Activated CD4-positive, alpha-beta T cell treated with anti-CD3 and anti-CD28 coated beads, Interleukin-2, amount 10 ng/mL, durations not matched to agents 24 days and 14 days (primary cell): ENCODE measurements around the gene RAB30. TPM values are rescaled to one million over a fixed set of nuclear protein-coding genes. Genes with fewer than 3 reads are reported as not detected.

ENCODE experiments used
- DNase-seq: peaks from one replicate; pipeline ENCODE4 v3.0.0; 2022
- H3K27ac Mint-ChIP-seq: one replicate; pipeline ENCODE4 v1.8.0; 2022; ENCODE audit warnings: mild to moderate bottlenecking, mixed read lengths
- H3K27me3 Mint-ChIP-seq: one replicate; pipeline ENCODE4 v1.8.0; 2022; ENCODE audit warnings: mixed read lengths
- H3K36me3 Mint-ChIP-seq: one replicate; pipeline ENCODE4 v1.8.0; 2022; ENCODE audit warnings: low read depth, mild to moderate bottlenecking, mixed read lengths
- H3K4me1 Mint-ChIP-seq: one replicate; pipeline ENCODE4 v1.8.0; 2021; ENCODE audit warnings: mixed read lengths
- H3K4me3 Mint-ChIP-seq: one replicate; pipeline ENCODE4 v1.8.0; 2022; ENCODE audit warnings: mild to moderate bottlenecking, moderate library complexity, mixed read lengths
- H3K9me3 Mint-ChIP-seq: one replicate; pipeline ENCODE4 v1.8.0; 2021; ENCODE audit warnings: mixed read lengths
- intact Hi-C: fragments of 100-400 bp; cut with micrococcal nuclease; formaldehyde crosslinking; loops from one replicate; pipeline ENCODE4 v1.15.1; 2023
- total RNA-seq: library from RNA; stranded (reverse); gene quantifications from 2 replicates; pipeline ENCODE4 v1.2.3, GENCODE V29; 2022

RAB30 gene
- total RNA-seq, 1 donor from 2014 or later = 15.4 TPM

DNA sequence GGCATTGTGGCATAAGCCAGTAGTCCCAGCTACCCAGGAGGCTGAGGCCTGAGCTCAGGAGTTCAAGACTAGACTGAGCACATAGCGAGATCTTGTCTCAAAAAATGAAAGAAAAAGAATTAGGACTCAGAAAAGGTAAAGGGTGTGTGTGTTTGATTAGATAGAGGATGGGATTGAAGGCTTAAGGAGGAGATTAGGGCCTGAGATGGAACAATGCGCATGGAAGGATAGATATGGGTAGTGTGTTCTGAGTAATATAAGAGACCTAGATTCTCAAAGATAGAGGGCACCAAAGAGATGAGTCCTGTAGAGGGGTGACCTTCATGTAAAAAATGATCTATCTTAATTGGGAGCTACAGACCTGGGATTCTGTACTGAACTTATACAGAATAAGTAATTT lies 17.3 kb upstream of the RAB30 start:
- Mint-ChIP-seq H3K36me3 (peaks cover 3% of the 10 kb centered on the region), H3K4me3 (no peak overlapping the region), H3K27ac (no peak overlapping the region), H3K9me3 (no peaks in the 10 kb centered on the region), H3K27me3 (no peaks in the 10 kb centered on the region), H3K4me1 (peaks cover 10% of the 10 kb centered on the region)
- intact Hi-C loops = no loop called here
- DNase-seq = no peak

DNA sequence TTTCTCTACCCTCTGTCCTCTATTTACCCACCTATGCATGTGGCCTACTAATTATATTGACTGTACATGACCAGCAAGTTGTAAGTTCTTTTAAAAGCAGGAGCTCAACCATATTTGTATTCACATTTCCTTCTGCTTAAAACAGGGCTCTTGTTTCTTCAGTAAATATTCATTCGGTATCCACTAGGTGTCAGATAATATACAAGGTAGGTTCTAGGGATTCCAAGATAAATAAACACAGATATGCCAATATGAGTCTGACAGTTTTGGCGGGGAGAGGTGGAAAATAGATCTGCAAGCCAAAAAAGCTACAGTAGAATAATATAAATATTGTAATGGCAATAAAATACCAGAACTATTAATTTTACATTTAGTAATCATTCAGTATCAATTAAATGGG lies 15.3 kb upstream of the RAB30 start:
- Mint-ChIP-seq H3K4me3 (no peak overlapping the region), H3K36me3 (peaks cover 7% of the 10 kb centered on the region), H3K27me3 (no peaks in the 10 kb centered on the region), H3K9me3 (no peaks in the 10 kb centered on the region), H3K27ac (no peak overlapping the region), H3K4me1 (peaks cover 10% of the 10 kb centered on the region)
- DNase-seq = no peak
- intact Hi-C loops = no loop called here

GRCh38 chr11:83079820-83080219 lies 8.1 kb upstream of the RAB30 start:
- Mint-ChIP-seq H3K4me1 (peaks cover 7% of the 10 kb centered on the region), H3K4me3 (no peak overlapping the region), H3K27ac (no peak overlapping the region), H3K9me3 (no peaks in the 10 kb centered on the region), H3K27me3 (no peaks in the 10 kb centered on the region), H3K36me3 (peaks cover 33% of the 10 kb centered on the region)
- DNase-seq = no peak
- intact Hi-C loops = no loop called here

GRCh38 chr11:83078269-83078668 lies 6.6 kb upstream of the RAB30 start:
- no peaks in the 10 kb centered on the region for H3K27me3 Mint-ChIP-seq
- intact Hi-C loops = no loop called here
- peak overlapping the region; percentile 10 for H3K27ac Mint-ChIP-seq
- no peaks in the 10 kb centered on the region for H3K9me3 Mint-ChIP-seq
- H3K4me3 Mint-ChIP-seq = no peak overlapping the region
- peaks cover 16% of the 10 kb centered on the region for H3K4me1 Mint-ChIP-seq
- no peak for DNase-seq
- H3K36me3 Mint-ChIP-seq = peaks cover 46% of the 10 kb centered on the region

DNA sequence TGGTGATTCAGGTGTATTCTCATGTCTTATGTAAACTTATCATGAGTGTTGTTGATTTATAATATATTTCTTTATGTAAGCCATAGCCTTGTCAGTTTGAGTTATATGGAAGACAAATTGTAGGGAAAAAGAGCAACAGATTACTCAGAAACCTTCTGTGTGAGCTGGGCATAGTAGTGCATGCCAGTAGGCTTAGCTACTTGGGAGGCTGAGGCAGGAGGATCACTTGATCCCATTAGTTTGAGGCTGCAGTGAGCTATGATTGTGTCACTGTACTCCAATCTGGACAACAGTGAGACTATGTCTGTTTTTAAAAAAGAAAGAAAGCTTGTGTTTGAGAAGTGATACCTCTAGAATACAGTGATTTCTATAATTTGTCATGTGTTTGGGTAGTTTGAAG lies 2.2 kb upstream of the RAB30 start:
- H3K4me3 Mint-ChIP-seq = no peak overlapping the region
- H3K9me3 Mint-ChIP-seq = no peaks in the 10 kb centered on the region
- H3K36me3 Mint-ChIP-seq = peaks cover 34% of the 10 kb centered on the region
- H3K27ac Mint-ChIP-seq = no peak overlapping the region
- H3K27me3 Mint-ChIP-seq = no peaks in the 10 kb centered on the region
- intact Hi-C loops = no loop called here
- no peak for DNase-seq
- H3K4me1 Mint-ChIP-seq = peaks cover 28% of the 10 kb centered on the region

DNA sequence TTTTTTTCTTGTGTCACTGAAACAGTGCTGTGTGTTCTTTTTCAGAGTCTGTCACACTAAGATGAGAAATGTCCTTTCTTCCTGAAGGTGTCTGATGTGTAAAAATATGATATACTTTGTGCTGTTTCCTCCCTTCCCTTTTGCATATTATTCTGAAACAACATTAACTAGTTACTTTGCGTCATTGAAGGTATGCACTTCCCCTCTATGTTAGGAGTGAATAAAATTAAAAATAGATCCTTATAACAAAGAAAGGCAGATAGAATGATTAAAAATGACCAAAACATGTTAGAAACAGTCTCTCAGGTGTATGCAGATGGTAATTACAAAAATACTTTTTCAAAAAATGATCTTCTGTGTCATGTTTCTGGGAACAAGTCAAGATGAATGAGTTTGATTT lies 1.6 kb upstream of the RAB30 start:
- Mint-ChIP-seq H3K36me3 (peaks cover 33% of the 10 kb centered on the region), H3K4me3 (no peak overlapping the region), H3K9me3 (no peaks in the 10 kb centered on the region), H3K4me1 (peaks cover 28% of the 10 kb centered on the region), H3K27ac (no peak overlapping the region), H3K27me3 (no peaks in the 10 kb centered on the region)
- intact Hi-C loops = no loop called here
- DNase-seq = no peak

GRCh38 chr11:83072350-83073242 lies 899 bp upstream of the RAB30 start:
- no peak overlapping the region for H3K4me3 Mint-ChIP-seq
- H3K9me3 Mint-ChIP-seq = no peaks in the 10 kb centered on the region
- intact Hi-C loops = no loop called here
- no peak overlapping the region for H3K27ac Mint-ChIP-seq
- peaks cover 29% of the 10 kb centered on the region for H3K4me1 Mint-ChIP-seq
- H3K27me3 Mint-ChIP-seq = no peaks in the 10 kb centered on the region
- DNase-seq = peak; percentile 62
- peaks cover 33% of the 10 kb centered on the region for H3K36me3 Mint-ChIP-seq

GRCh38 chr11:83070731-83071566 lies 748 bp downstream of the RAB30 start:
- Mint-ChIP-seq H3K27me3 (no peaks in the 10 kb centered on the region), H3K36me3 (peaks cover 27% of the 10 kb centered on the region), H3K27ac (no peak overlapping the region), H3K4me1 (peaks cover 32% of the 10 kb centered on the region), H3K9me3 (no peaks in the 10 kb centered on the region), H3K4me3 (no peak overlapping the region)
- peak; percentile 75 for DNase-seq
- intact Hi-C loops = loop anchor here (1.0 to 2.0 kb wide), 10 partner anchors 8 to 215 kb away; partner anchors contain the start of genes ANKRD42, CCDC90B and DDIAS

- Mint-ChIP-seq H3K27me3 (no peaks in the 10 kb centered on the region), H3K9me3 (no peaks in the 10 kb centered on the region), H3K4me1 (peaks cover 32% of the 10 kb centered on the region), H3K36me3 (peaks cover 28% of the 10 kb centered on the region), H3K4me3 (no peak overlapping the region), H3K27ac (peak overlapping the region; percentile 46)
- intact Hi-C loops = loop anchor here (2.0 kb wide), 2 partner anchors 13 to 143 kb away; no protein-coding TSS in a partner anchor
- DNase-seq = no peak
Measured at GRCh38 chr11:83070044-83070701, 1.5 kb downstream of the RAB30 start.

DNA sequence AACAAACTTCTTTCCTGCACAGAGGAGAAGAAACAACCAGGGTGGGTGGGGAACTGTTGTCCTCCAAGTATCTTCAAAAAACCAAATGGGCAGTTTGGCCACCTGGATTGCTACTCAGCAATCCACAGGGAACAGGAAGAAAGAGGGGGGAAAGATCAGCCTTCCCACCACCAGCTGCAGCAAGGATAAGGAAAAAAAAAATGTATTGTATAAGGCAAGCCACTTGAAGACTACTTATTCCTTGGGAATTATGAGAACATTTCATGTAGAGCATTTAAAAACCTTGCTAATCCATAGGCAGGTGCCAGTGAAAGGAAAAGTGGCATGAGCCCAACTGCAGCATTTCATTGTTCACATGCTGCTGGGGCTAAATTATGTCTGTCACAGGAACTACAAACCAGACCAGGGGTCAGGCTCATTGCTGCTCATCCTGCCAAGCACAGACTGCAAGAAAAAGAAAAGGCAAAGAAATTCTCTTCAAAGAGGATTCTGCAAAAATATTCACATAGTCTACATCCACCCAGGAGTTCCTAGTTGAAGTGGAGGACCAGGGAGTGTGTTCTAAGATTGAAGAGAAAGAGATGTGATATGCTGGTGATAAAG lies 2.2 kb downstream of the RAB30 start:
- intact Hi-C loops = loop anchor here (2.0 kb wide), 2 partner anchors 13 to 143 kb away; no protein-coding TSS in a partner anchor
- no peak for DNase-seq
- Mint-ChIP-seq H3K4me3 (no peak overlapping the region), H3K9me3 (no peaks in the 10 kb centered on the region), H3K4me1 (peaks cover 30% of the 10 kb centered on the region), H3K36me3 (peaks cover 23% of the 10 kb centered on the region), H3K27ac (peak overlapping the region; percentile 46), H3K27me3 (no peaks in the 10 kb centered on the region)

GRCh38 chr11:83068568-83068967 lies 3.1 kb downstream of the RAB30 start:
- peak; percentile 41 for DNase-seq
- H3K9me3 Mint-ChIP-seq = no peaks in the 10 kb centered on the region
- peaks cover 30% of the 10 kb centered on the region for H3K4me1 Mint-ChIP-seq
- no peaks in the 10 kb centered on the region for H3K27me3 Mint-ChIP-seq
- peaks cover 15% of the 10 kb centered on the region for H3K36me3 Mint-ChIP-seq
- no peak overlapping the region for H3K4me3 Mint-ChIP-seq
- H3K27ac Mint-ChIP-seq = no peak overlapping the region
- intact Hi-C loops = no loop called here

DNA sequence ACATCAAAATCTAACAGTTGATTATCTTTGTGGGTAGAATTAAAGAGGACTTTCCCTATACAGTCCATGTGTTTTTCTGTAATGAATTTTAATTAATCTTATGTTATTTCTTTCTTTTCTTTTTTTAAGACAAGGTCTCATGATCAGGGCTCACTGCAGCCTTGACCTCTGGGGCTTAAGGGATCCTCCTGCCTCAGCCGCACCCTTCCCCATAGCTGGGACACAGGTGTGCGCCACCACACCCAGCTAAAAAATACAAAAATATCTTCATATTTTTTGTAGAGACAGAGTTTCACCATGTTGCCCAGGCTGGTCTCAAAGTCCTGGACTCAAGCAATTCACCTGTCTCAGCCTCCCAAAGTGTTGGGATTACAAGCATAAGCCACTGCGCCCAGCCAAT lies 7.7 kb downstream of the RAB30 start:
- Mint-ChIP-seq H3K36me3 (peaks cover 30% of the 10 kb centered on the region), H3K27ac (no peak overlapping the region), H3K4me3 (no peak overlapping the region), H3K9me3 (peaks cover 8% of the 10 kb centered on the region), H3K27me3 (no peaks in the 10 kb centered on the region), H3K4me1 (peaks cover 30% of the 10 kb centered on the region)
- intact Hi-C loops = no loop called here
- no peak for DNase-seq

GRCh38 chr11:83063073-83063754 lies 8.5 kb downstream of the RAB30 start:
- peaks cover 24% of the 10 kb centered on the region for H3K4me1 Mint-ChIP-seq

More at GRCh38 chr11:83063073-83063754, 8.5 kb downstream of the RAB30 start:
- intact Hi-C loops = loop anchor here (1.0 to 2.0 kb wide), 2 partner anchors 8 to 56 kb away; partner anchors contain the start of gene RAB30
- peak; percentile 68 for DNase-seq
- Mint-ChIP-seq H3K27me3 (no peaks in the 10 kb centered on the region), H3K27ac (peak overlapping the region; percentile 90), H3K4me3 (peak overlapping the region; percentile 78), H3K36me3 (peaks cover 25% of the 10 kb centered on the region), H3K9me3 (peaks cover 8% of the 10 kb centered on the region)
